Retinal pigment epithelial cell (primary cell): Measurements from ENCODE around the gene TOP3A.

Experiments
- DNase-seq: peaks from one replicate; pipeline ENCODE4 v3.0.0-alpha.2; 2010; ENCODE audit warnings: low read depth
- H3K4me3 ChIP-seq: 2 replicates; pipeline ENCODE4 v1.5.1; 2011; ENCODE audit warnings: mild to moderate bottlenecking, low read length, control low read depth, moderate library complexity
- TF ChIP-seq, protein P1 (sequence below): conservative IDR thresholded peaks from 2 replicates; pipeline ENCODE4 v1.5.1; 2011; ENCODE audit warnings: low read depth, low read length, control low read depth, inconsistent platforms

TOP3A gene

DNA sequence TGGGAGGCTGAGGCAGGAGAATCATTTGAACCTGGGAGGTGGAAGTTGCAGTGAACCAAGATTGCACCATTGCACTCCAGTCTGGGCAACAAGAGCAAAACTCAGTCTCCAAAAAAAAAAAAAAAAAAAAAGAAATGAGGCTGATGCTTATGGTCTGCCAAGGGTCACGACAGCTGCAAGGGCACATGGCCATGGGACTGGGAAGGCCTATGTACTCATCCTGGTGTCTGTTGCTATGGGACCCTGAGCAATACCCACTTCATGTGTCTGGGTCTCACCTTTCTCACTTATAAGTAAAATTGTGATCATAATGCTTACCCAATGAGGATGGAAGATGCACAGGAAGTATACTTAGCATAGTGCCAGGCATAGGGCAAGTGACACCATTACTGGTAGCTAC, 37.7 kb downstream of the TOP3A start:
- TF ChIP-seq, protein P1, sequence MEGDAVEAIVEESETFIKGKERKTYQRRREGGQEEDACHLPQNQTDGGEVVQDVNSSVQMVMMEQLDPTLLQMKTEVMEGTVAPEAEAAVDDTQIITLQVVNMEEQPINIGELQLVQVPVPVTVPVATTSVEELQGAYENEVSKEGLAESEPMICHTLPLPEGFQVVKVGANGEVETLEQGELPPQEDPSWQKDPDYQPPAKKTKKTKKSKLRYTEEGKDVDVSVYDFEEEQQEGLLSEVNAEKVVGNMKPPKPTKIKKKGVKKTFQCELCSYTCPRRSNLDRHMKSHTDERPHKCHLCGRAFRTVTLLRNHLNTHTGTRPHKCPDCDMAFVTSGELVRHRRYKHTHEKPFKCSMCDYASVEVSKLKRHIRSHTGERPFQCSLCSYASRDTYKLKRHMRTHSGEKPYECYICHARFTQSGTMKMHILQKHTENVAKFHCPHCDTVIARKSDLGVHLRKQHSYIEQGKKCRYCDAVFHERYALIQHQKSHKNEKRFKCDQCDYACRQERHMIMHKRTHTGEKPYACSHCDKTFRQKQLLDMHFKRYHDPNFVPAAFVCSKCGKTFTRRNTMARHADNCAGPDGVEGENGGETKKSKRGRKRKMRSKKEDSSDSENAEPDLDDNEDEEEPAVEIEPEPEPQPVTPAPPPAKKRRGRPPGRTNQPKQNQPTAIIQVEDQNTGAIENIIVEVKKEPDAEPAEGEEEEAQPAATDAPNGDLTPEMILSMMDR: no peak
- no peak for DNase-seq
- no peak overlapping the region for H3K4me3 ChIP-seq

DNA sequence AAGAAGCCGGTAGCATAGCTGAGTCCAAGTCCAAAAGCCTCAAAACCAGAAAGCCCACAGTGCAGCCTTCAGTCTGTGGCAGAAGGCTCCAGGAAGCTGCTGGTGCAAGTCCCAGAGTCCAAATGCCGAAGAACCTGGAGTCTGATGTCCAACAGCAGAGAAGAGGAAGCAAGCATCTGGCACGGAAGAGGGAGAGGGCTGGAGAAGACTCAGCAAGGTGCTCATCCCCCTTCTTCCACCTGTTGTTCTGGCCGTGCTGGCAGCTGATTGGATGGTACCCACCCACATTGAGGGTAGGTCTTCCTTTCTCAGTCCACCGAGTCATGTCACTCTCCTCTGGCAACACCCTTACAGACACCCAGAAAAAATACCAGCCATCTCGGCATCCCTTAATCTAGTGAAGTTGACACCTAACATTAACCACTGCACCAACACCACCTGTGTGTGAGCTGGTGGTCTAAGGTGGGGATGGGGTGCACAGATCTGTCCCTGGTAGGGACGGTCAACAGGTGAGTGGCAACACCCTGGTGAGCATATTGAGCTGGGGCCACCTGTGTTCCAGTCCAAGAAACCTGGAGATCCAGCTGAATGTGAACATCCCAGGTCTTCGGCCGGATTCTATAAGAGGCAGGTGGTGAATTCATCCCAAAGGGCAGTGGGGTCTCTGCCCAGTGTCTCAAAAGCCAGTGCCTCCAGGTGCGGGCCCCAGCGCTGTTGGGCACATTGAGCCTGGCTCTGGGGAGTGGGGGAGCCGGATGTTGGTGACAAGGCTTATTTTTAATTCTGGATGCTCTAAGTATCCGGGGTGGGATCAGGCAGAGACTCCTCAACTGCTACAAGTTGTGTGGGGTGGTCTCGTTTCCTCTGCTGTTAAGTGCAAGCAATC, 44.5 kb downstream of the TOP3A start:
- TF ChIP-seq, protein P1: no peak
- DNase-seq: no peak
- no peak overlapping the region for H3K4me3 ChIP-seq

DNA sequence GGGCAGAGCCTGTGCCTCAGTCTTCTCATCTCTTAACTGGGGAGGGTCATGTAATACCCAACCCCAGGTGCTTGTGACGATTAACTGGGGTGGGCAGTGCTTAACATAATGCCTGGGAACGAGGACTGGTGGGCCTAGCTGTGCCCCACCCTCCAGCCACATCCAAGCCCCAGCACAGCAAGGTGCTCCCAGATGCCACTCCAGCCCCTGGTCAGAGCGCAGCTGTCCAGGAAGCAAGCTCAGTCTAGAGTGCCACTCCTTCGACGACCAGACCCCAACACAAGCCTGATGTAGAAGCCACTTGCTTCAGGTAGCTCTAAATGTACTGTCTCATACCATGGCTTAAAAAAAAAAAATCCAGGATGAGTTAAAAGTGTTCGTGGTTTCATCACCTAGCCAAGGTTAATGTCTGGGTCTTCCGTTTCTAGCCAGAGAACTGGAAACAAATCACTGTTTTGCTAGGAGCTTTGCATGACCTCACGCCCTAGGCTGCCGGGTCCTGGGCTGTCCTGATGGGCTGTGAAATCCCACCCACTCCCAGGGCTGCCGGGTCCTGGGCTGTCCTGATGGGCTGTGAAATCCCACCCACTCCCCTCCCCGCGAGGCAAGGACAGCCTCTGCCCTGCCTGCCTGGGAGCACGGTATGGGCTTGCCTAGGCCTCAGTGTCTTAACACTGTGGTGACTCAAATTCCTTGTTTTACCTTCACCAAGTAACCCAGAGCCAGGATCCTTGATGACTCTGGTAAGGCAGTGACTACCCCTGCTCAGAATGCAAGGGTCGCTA, 46.7 kb downstream of the TOP3A start:
- TF ChIP-seq, protein P1: no peak
- H3K4me3 ChIP-seq: no peak overlapping the region
- DNase-seq: no peak

DNA sequence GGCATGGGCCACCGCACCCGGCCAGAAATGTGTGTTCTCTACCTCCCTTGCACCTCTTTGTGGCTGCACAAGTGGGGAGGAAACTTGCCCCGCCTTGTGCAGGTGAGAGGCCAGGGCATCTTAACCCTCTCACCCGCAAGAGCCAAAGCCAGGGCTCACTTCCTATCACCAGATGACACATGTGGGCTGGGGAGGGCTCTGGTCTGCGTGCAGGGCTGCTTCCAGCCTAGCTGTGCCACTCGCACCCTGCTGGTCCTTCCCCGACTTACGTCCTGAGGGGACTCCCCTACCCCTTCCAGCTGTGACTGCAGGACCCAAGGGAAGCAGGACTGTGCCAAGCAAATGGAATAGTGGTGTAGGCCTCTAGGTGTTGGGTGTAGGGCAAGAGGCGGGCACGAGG, 47.4 kb downstream of the TOP3A start:
- TF ChIP-seq, protein P1: no peak
- no peak overlapping the region for H3K4me3 ChIP-seq
- DNase-seq: no peak

DNA sequence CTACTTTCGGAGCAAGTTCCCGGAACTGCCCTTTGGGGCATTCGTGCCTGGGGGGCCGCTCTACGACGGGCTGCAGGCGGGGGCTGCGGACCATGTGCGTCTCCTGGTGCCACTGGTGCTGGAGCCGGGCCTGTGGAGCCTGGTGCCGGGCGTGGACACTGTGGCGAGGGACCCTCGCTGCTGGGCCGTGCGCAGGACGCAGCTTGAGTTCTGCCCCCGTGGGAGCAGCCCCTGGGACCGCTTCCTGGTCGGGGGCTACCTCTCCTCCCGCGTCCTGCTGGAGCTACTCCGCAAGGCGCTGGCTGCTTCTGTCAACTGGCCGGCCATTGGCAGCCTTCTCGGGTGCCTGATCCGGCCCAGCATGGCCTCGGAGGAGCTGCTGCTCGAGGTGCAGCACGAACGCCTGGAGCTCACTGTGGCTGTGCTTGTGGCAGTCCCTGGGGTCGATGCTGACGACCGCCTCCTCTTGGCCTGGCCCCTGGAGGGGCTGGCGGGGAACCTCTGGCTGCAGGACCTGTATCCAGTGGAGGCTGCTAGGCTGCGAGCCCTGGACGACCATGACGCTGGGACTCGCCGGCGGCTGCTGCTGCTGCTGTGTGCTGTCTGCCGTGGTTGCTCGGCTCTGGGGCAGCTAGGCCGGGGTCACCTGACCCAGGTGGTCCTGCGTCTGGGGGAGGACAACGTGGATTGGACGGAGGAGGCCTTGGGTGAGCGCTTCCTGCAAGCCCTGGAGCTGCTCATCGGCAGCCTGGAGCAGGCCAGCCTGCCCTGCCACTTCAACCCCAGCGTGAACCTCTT, 50.7 kb downstream of the TOP3A start:
- H3K4me3 ChIP-seq: no peak overlapping the region
- TF ChIP-seq, protein P1: no peak
- no peak for DNase-seq

DNA sequence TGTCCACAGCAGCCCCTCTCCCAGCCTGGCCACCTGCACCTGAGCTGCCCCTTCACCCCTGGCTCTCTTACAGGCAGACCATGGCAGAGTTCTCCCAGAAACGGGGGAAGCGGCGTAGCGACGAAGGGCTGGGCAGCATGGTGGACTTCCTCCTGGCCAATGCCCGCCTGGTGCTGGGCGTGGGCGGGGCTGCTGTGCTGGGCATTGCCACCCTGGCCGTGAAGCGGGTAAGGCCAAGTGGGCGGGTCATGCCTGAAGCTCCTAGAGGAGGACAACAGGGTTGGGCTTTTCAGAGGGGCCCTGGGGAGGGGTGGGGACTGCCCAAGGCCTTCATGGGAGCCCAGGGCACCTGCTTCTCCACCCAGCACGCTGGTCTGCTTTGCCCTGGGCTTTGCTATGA, 52.2 kb downstream of the TOP3A start:
- no peak for DNase-seq
- no peak overlapping the region for H3K4me3 ChIP-seq
- TF ChIP-seq, protein P1: no peak
